ENCODE data around the gene SNAI3.

SNAI3 gene

DNA sequence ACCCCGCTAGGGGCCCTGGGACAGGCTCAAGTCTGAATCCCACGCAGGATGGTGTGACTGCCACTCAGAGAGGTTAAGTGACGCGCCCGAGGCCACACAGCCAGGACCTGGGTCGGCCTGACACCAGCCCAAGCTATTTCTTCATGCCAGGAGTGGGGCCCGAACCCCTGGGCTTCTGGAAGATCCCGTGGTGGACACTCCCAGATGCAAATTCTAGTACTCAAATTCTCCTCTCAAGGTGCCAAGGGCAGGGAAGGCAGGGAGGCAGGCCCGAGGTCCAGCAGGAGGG is 42.7 kb downstream of the SNAI3 start:
- Histone ChIP-seq H3K4me1 (ENCODE audit: insufficient read depth, low read length, poor library complexity, severe bottlenecking) (no peaks in the 10 kb centered on the region), H4K20me1 (ENCODE audit: insufficient read depth, low read length, poor library complexity, severe bottlenecking) (no peaks in the 10 kb centered on the region), H3K9me2 (replicated peaks; ENCODE audit: low read depth, low read length) (no peaks in the 10 kb centered on the region), H3F3A (ENCODE audit: low read depth) (no peaks in the 10 kb centered on the region), H3K4me2 (ENCODE audit: low read depth, low read length, poor library complexity, severe bottlenecking) (no peak overlapping the region), H3K9ac (ENCODE audit: low read depth, low read length, poor library complexity, severe bottlenecking) (no peak overlapping the region), H2AFZ (ENCODE audit: low read length) (no peak overlapping the region), H3K27me3 (ENCODE audit: insufficient read depth, low read length, poor library complexity, severe bottlenecking) (no peaks in the 10 kb centered on the region), H3K9me3 (ENCODE audit: insufficient read depth, low read depth, low read length) (no peaks in the 10 kb centered on the region), H3K36me3 (ENCODE audit: insufficient read depth, low read length) (no peaks in the 10 kb centered on the region), H3K79me2 (ENCODE audit: insufficient read depth, low read length) (peaks cover 6% of the 10 kb centered on the region; the same call in 1 of the 2 replicates), H3K4me3 (ENCODE audit: low read length, poor library complexity, severe bottlenecking) (no peak overlapping the region)
- TF ChIP-seq EZH2phosphoT487 (IDR thresholded peaks at IDR 0.05; ENCODE audit: borderline replicate concordance): no peak
- no peak for TF ChIP-seq CTCF (conservative IDR thresholded peaks at IDR 0.05; ENCODE audit: low read length)

DNA sequence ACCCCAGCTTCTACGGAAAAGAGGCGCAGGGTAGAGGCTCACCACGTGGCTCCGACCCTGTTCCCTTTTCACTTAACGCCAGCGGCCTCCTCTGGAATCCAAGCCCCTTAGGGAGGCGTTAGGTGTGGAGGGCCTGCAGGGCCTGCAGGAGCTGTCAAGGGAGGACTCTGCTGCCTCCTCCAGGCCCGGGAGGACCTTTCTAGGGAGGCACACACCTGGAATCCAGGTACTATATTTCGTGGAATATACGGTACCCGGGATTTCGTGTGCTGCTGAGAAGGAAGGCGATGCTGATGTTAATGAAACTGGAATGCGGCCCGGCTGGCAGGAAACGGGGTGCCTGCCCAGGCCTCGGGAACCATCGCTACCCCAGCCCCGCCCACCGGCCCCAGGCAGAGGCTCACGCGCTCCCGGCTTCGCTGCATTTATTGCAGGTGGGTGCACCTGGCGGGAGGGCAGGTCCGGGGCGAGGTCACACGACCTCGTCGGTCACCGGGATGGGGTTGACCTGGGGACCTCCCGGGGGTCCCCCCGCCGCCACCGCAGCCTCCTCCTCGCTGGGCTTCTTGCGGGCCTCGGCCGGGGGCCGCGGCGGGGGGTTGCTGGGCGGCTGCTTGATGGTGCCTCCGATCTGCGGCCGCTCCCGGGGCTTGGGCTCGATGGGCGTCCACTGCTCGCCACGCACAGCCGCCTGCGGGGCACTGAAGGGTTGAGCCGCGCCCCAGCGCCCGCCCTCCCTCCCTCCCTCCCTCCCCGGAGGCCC is 43.2 kb downstream of the SNAI3 start:
- H3K36me3 ChIP-seq (ENCODE audit: insufficient read depth, low read length): no peaks in the 10 kb centered on the region
- no peaks in the 10 kb centered on the region for H3K27me3 ChIP-seq (ENCODE audit: insufficient read depth, low read length, poor library complexity, severe bottlenecking)
- H2AFZ ChIP-seq (ENCODE audit: low read length): no peak overlapping the region
- TF ChIP-seq EZH2phosphoT487 (IDR thresholded peaks at IDR 0.05; ENCODE audit: borderline replicate concordance) (no peak), CTCF (conservative IDR thresholded peaks at IDR 0.05; ENCODE audit: low read length) (no peak)
- H3F3A ChIP-seq (ENCODE audit: low read depth): no peaks in the 10 kb centered on the region
- no peaks in the 10 kb centered on the region for H3K9me3 ChIP-seq (ENCODE audit: insufficient read depth, low read depth, low read length)
- H3K9me2 ChIP-seq (replicated peaks; ENCODE audit: low read depth, low read length): no peaks in the 10 kb centered on the region
- H3K4me3 ChIP-seq (ENCODE audit: low read length, poor library complexity, severe bottlenecking): no peak overlapping the region
- H4K20me1 ChIP-seq (ENCODE audit: insufficient read depth, low read length, poor library complexity, severe bottlenecking): no peaks in the 10 kb centered on the region
- peaks cover 3% of the 10 kb centered on the region; the same call in 1 of the 2 replicates for H3K79me2 ChIP-seq (ENCODE audit: insufficient read depth, low read length)
- H3K4me1 ChIP-seq (ENCODE audit: insufficient read depth, low read length, poor library complexity, severe bottlenecking): no peaks in the 10 kb centered on the region
- no peak overlapping the region for H3K9ac ChIP-seq (ENCODE audit: low read depth, low read length, poor library complexity, severe bottlenecking)
- H3K4me2 ChIP-seq (ENCODE audit: low read depth, low read length, poor library complexity, severe bottlenecking): no peak overlapping the region

GRCh38 chr16:88640498-88641247 is 45.6 kb downstream of the SNAI3 start:
- no peaks in the 10 kb centered on the region for H4K20me1 ChIP-seq (ENCODE audit: insufficient read depth, low read length, poor library complexity, severe bottlenecking)
- no peaks in the 10 kb centered on the region for H3F3A ChIP-seq (ENCODE audit: low read depth)
- H3K36me3 ChIP-seq (ENCODE audit: insufficient read depth, low read length): no peaks in the 10 kb centered on the region
- no peak overlapping the region for H3K4me3 ChIP-seq (ENCODE audit: low read length, poor library complexity, severe bottlenecking)
- no peaks in the 10 kb centered on the region for H3K4me1 ChIP-seq (ENCODE audit: insufficient read depth, low read length, poor library complexity, severe bottlenecking)
- TF ChIP-seq EZH2phosphoT487 (IDR thresholded peaks at IDR 0.05; ENCODE audit: borderline replicate concordance): no peak
- no peak for TF ChIP-seq CTCF (conservative IDR thresholded peaks at IDR 0.05; ENCODE audit: low read length)
- H3K9me2 ChIP-seq (replicated peaks; ENCODE audit: low read depth, low read length): no peaks in the 10 kb centered on the region
- H3K9me3 ChIP-seq (ENCODE audit: insufficient read depth, low read depth, low read length): no peaks in the 10 kb centered on the region
- H3K4me2 ChIP-seq (ENCODE audit: low read depth, low read length, poor library complexity, severe bottlenecking): no peak overlapping the region
- H3K79me2 ChIP-seq (ENCODE audit: insufficient read depth, low read length): no peaks in the 10 kb centered on the region
- no peak overlapping the region for H2AFZ ChIP-seq (ENCODE audit: low read length)
- no peak overlapping the region for H3K9ac ChIP-seq (ENCODE audit: low read depth, low read length, poor library complexity, severe bottlenecking)
- H3K27me3 ChIP-seq (ENCODE audit: insufficient read depth, low read length, poor library complexity, severe bottlenecking): no peaks in the 10 kb centered on the region
